AG09319 (cell line): ENCODE data around the gene AGRN.

Experiments
- DNase-seq: peaks from one replicate; pipeline ENCODE4 v3.0.0-alpha.2; 2010; ENCODE audit warnings: low read depth; ENCODE audit errors: extremely low read depth
- TF ChIP-seq, protein P1 (sequence below): IDR thresholded peaks from 2 replicates; pipeline ENCODE4 v1.5.1; 2011; ENCODE audit warnings: low read depth, mild to moderate bottlenecking, inconsistent platforms, low read length, moderate library complexity

Gene AGRN

DNA sequence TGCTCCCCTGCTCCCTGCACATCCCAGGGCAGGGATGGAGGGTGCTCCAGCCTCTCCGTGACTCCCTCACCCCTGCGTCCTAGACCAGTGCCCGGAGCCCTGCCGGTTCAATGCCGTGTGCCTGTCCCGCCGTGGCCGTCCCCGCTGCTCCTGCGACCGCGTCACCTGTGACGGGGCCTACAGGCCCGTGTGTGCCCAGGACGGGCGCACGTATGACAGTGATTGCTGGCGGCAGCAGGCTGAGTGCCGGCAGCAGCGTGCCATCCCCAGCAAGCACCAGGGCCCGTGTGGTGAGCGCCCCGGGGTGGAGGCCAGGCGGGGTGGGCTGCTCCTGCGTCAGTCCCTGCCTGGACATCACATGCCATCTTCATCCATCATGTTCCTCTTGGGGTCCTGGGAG lies 22.0 kb downstream of the AGRN start:
- TF ChIP-seq, protein P1, sequence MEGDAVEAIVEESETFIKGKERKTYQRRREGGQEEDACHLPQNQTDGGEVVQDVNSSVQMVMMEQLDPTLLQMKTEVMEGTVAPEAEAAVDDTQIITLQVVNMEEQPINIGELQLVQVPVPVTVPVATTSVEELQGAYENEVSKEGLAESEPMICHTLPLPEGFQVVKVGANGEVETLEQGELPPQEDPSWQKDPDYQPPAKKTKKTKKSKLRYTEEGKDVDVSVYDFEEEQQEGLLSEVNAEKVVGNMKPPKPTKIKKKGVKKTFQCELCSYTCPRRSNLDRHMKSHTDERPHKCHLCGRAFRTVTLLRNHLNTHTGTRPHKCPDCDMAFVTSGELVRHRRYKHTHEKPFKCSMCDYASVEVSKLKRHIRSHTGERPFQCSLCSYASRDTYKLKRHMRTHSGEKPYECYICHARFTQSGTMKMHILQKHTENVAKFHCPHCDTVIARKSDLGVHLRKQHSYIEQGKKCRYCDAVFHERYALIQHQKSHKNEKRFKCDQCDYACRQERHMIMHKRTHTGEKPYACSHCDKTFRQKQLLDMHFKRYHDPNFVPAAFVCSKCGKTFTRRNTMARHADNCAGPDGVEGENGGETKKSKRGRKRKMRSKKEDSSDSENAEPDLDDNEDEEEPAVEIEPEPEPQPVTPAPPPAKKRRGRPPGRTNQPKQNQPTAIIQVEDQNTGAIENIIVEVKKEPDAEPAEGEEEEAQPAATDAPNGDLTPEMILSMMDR = no peak
- DNase-seq = no peak

DNA sequence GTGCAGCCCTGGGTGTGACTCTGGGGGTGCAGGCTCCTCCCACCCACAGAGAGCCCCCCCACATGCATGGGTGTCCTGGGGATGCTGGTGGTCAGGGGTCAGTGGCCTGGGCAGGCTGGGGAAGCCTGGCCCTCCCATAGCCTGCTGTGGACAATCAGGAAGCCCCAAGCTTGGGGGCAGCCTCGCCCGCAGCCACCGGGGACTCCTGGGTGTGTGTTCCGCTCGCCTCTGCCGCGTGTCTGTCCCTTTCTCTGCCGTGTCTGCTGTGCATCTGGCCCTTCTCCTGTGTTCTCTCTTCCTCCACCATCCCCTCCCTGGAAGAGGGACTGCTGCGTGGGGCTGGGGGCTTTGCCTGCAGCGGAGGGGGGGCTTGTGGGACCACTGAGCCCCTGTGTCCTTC lies 22.9 kb downstream of the AGRN start:
- DNase-seq = no peak
- TF ChIP-seq, protein P1 = no peak

DNA sequence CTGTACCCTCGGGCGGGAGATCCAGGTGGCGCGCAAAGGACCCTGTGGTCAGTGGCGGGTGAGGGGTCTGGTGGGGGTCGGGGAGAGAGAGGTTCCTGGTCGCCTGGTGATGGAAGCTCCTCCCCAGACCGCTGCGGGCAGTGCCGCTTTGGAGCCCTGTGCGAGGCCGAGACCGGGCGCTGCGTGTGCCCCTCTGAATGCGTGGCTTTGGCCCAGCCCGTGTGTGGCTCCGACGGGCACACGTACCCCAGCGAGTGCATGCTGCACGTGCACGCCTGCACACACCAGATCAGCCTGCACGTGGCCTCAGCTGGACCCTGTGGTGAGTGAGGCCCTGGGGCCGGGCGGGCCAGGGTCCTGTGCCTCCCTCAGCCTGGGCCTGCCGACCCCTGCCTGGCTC lies 23.5 kb downstream of the AGRN start:
- no peak for DNase-seq
- TF ChIP-seq, protein P1 = no peak

DNA sequence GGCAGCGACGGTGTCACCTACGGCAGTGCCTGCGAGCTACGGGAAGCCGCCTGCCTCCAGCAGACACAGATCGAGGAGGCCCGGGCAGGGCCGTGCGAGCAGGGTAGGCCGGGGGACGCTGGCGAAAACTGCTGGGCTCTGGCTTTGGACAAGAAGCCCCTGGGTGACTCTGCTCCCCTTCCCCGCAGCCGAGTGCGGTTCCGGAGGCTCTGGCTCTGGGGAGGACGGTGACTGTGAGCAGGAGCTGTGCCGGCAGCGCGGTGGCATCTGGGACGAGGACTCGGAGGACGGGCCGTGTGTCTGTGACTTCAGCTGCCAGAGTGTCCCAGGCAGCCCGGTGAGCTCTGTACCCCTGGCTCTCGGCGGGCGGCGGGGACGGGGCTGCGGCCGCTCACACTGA lies 24.0 kb downstream of the AGRN start:
- DNase-seq = no peak
- TF ChIP-seq, protein P1 = no peak

DNA sequence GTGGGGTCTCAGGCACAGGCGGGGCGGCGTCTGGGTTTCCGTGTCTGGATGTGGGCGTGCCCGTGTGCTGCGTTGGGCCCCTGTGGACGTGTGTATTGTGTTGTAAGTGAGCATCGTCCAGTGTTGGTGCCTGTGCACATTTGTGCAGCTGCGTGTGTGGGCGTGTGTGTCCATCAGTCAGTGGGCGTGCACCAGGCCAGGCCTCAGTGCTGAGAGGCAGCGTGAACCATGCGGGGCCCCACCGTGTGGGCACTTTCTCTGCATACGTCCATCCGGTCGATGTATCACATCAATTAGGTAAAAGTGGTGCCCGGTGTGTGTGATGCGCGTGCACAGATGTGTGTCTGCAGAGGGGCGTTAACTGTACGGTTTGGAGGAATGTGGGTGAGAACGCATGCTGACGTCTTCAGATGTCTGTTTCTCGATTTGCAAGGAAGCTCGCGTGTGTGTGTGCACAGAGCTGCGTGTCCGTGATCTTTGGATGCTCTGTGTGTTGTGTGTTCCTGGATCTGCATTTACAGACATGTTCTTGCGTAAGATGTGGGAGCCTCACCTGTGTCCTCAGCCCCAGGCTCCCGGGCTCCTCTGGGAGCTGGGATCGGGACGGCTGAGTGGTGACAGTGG lies 24.6 kb downstream of the AGRN start:
- DNase-seq = no peak
- TF ChIP-seq, protein P1 = no peak

DNA sequence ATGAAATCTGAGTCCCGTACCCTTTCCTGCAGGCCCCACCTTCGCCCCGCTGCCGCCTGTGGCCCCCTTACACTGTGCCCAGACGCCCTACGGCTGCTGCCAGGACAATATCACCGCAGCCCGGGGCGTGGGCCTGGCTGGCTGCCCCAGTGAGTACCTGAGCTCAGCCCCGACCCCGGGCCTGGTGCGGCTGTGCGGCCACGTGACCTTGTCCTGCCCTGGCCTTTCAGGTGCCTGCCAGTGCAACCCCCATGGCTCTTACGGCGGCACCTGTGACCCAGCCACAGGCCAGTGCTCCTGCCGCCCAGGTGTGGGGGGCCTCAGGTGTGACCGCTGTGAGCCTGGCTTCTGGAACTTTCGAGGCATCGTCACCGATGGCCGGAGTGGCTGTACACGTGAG lies 25.2 kb downstream of the AGRN start:
- TF ChIP-seq, protein P1 = no peak
- DNase-seq = no peak

DNA sequence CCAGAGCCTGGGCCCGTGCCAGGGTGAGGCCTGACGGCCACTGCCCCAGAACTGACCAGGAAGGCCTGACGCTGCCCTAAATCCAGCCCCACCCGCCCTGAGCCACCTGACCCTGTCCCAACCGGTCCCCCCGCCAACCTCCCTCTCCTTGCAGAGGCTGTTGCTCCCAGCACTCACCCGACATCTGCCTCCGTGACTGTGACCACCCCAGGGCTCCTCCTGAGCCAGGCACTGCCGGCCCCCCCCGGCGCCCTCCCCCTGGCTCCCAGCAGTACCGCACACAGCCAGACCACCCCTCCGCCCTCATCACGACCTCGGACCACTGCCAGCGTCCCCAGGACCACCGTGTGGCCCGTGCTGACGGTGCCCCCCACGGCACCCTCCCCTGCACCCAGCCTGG lies 26.3 kb downstream of the AGRN start:
- DNase-seq = no peak
- TF ChIP-seq, protein P1 = no peak
